Purkinje cell (primary cell): Measurements from ENCODE around the gene TMEM37. TPM values are rescaled to one million over a fixed set of nuclear protein-coding genes. Genes with fewer than 3 reads are reported as not detected.

Source experiments
- polyA plus RNA-seq: library from polyadenylated mRNA; unstranded; fragments of >200 nt; fragmentation: Nextera tagmentation; gene quantifications from 2 replicates; pipeline ENCODE4 v1.2.1, GENCODE V29; 2014

The TMEM37 gene, protein sequence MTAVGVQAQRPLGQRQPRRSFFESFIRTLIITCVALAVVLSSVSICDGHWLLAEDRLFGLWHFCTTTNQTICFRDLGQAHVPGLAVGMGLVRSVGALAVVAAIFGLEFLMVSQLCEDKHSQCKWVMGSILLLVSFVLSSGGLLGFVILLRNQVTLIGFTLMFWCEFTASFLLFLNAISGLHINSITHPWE
- not detected in 2 replicates for polyA plus RNA-seq

DNA sequence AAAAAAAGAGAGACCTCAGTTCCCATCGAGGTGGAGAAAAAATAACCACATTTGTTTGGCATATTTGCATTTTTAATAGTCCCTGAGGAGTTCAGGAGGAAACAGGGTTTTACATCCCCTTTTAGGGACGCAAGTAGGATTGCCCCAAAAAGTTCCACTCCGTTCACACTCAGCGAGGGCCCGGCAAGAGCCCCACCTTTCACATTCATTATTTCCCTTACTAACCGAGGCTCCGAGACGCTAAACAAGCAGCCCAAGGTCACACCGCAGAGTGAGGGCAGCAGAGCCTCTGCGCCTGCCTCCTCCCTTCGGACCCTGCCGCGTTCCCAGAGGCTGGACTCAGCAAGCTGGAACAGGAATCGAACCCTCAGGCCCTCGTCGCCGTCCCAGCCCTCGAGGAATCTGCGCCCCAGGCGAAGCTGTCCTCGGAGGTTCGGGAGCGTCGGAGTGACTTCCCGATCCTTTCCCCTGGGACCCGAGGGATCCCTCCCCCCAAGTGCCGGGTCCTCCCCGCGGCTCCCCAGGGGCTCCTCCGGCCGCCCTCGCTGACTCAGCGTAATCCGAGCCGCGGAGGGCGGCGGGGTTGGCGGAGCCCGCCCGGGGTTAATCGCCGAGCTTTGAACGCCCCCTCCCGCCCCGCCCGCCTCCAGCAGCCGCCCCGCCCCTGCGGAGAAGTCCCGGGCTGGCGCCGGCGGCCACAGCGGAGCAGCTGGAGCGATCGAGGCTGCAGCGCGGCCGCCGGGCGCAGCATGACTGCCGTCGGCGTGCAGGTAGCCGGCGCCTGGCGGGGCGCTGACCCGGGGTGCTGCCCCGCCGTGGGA lies at the start of gene TMEM37:
TMEM37 (plus strand) TSS at position 700 of the 821 bp plus-strand sequence; CDS start at position 750, 50 bp downstream.

Other genes starting within 250 kb of the TMEM37 start
- gene STEAP3, start 208.0 kb upstream of the TMEM37 start, polyA plus RNA-seq, result not detected in 2 replicates
- 47.8 and 68.0 TPM in 2 replicates for gene C2orf76, start 65.0 kb upstream of the TMEM37 start, polyA plus RNA-seq
- 782 and 838 TPM in 2 replicates for gene DBI, start 64.9 kb upstream of the TMEM37 start, polyA plus RNA-seq
- not detected in 2 replicates for gene SCTR, start 92.6 kb downstream of the TMEM37 start, polyA plus RNA-seq
- 16.7 and 29.3 TPM in 2 replicates for gene CFAP221, start 112.6 kb downstream of the TMEM37 start, polyA plus RNA-seq
- 20.9 and 25.8 TPM in 2 replicates for gene TMEM177, start 247.3 kb downstream of the TMEM37 start, polyA plus RNA-seq